GM18861 (cell line): ENCODE measurements around the gene CCL5.
A peak's percentile ranks its signal among the peaks of the same experiment; 100 is the strongest.

Experiments
- ATAC-seq: cut with Tn5 transposase; IDR thresholded peaks from one replicate; pipeline ENCODE4 v1.9.1; 2021; ENCODE audit not compliant: unreplicated experiment

CCL5 gene

DNA sequence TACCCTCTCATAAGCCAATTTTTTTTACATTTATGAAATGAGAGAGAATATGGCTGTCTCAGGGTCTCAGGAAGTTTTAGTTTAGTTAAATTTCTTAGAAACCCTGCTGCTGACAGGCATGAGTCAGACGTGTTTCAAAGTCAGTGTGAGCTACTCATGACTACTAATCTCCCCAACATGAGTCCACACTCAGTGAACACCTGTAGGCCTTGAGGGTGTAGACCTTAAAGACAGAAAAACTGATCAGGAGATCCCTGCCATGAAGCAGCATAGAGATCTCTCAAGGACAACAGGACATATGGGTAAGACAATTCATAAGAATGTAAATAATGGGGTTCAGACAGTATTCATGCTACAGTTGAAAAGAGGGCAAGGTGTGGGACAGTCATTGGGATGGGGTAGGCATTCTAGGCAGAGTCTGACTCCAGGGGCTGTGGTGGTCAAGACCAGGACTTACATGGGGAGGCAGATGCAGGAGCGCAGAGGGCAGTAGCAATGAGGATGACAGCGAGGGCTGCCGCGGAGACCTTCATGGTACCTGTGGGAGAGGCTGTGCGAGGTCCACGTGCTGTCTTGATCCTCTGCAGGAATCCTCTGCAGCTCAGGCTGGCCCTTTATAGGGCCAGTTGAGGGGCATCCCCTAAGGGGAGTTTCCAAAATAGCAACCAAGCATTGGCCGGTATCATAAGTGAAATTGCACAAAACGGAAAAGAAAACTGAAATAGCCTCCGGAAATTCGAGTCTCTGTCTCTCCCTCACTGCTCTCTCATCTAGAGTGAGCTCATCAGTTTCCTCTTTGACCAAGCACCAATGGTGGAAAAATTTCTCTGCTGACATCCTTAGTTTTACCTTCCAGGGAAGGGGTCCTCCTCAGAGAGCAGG lies at the start of gene CCL5:
Gene CCL5 (minus strand): TSS at position 588 of the 882 bp plus-strand sequence.
- peak; percentile 86 for ATAC-seq

GRCh38 chr17:35927714-35928113 lies 47.6 kb upstream of the CCL5 start:
- ATAC-seq = no peak

DNA sequence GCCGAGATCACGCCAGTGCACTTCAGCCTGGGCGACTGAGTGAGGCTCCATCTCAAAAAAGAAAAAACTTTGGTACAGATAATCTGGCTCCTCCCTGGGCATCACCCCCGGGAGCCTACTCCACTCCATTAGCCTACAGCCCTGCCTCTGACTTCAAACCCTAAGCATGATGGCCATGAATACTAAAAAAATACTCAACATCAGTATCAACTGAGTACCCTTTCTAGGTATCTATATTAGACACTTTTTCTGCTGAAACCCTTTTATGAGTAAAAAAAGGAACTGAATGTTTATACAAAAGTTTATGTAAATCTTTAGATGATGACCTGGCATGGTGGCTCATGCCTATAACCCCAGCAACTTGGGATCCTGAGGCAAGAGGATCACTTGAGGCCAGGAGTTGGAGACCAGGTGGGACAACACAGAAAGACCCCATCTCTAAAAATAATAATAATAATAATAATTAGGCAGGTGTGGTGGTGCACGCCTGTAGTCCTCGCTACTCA lies 43.5 kb upstream of the CCL5 start:
- ATAC-seq = no peak

GRCh38 chr17:35920229-35920628 lies 40.1 kb upstream of the CCL5 start:
- no peak for ATAC-seq

DNA sequence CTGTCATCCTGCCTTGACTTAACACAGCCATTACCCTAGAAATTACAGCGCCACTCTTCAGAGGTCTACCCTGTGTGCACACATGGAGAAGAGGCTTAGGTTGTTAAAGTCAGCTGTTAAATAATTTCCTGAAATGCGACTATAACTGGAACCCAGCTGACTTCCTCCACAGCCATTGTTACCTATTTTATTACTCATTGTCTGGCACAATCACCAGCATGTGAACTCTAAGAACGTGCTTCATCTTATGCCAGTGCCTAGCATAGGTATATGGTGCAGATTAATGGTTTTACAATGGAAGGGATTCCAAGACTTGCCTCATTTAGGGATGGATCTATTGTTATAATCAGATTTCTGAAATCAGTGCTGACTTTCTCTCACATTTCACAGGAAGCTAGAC lies 38.5 kb upstream of the CCL5 start:
- no peak for ATAC-seq

DNA sequence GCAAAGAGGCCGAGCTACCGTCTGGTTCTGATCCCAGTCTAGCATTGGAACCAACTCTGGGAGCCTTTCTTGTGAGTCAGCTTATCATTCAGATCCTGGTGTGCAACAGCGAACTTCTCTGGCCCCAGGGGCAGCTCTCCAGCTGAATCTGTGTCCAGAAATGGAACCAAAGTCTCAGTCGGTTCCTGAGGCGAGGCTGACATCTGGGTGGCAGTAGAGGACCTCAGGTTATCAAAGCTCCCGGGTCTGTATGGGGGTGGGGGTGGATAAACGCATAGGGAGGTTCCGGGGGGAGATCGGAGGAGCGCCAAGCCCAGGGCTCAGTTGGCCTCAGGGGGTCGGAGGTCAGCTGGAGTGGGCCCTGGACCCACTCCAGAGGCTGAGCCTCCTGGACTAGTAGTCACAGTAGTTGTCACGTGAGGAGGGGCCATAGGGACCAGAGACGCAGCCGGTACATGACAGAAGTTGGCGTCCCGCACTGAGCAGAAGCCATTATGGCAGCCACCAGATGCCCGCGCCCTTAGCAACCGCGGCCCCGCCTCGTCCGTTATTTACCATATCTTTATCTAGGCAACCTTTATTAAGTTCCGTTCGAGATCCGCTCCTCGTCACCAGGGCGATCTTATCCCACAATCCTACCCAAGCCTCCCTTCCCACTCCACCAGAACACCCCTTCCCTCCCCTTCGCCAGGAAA lies 37.5 kb upstream of the CCL5 start:
- no peak for ATAC-seq

DNA sequence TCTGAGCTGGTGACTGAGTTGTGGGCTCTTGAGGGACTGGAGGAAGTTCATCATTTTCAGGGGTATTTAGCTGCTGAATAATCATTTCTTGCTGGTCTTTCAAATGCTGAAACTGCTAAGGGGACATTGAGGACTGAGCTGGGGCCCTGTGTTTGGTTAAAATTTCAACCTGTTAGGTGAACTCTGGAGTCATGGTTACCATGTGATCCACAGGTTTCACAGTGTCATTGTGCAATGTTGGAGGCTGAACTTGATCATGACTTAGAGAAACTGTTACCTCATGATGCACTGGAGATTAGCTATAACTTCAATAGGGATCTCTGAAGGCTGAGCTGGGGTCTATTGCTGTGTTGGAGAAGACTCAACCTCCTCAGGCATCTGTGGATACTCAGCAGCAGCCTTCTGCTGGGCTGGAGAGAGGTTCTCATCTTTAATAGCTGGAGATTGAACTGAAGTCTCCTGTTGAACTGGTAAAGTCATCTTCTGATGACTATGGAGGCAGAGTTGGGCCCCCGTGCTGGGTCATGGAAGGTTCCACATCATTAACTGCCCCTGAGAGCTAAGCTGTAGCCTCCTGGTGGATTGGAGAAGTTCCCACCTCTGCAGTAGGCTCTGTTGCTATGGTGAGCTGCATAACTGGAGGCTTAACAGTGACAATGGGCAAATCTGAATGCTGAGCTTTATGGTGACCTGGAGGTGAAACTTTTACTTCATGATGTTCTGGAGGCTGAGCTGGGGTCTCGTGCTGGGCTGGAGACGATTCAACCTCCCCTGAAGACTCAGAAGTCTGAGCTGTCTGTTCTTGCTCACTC lies 35.2 kb upstream of the CCL5 start:
- no peak for ATAC-seq

- ATAC-seq = no peak
These were observed 34.2 kb upstream of the CCL5 start for GRCh38 chr17:35914354-35914753.

DNA sequence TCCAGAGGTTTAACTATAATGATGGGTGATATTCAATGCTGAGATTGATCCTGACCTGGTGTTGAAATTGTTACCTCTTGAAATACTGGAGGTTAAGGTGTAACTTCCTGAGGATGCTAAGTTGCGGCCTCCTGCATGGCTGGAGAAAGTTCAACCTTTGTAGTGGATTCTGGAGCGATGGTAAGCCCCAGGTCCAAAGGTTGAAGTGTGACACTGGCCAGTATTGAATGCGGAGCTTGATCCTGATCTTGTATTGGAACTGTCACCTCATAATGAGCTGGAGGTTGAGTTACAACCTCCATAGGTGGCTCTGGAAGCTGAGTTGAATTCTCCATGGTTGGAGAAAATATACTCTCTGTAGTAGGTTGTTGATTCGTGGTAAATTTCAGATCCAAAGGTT lies 33.4 kb upstream of the CCL5 start:
- ATAC-seq = no peak

- no peak for ATAC-seq
These were observed 32.8 kb upstream of the CCL5 start for GRCh38 chr17:35912942-35913341.

DNA sequence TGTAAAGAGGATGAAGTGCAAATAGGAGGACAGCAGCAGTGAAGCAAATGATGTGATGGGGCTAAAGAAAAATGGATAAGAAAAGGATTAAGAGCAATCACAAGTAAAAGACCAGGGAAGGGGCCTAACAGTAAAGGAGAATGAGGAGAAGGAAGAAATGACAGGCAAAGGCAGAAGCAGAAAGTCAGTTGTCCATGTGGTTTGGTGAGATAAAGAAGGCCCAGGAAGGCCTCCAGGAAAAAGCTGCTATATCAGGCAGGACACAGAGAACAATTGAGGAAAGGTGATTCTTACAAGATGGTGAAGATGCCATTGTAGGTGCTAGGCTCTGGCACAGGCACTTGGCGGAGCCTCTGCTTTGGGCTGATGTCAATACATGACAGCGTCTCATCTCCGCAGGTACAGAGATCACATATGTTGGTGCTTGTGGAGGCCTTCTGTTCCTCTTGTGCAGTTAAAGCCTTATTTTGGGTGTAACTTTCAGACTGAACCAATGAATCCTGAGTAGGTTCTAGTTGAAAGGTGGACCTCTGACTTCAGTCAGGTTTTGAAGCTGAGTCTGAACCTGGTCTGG lies 32.3 kb upstream of the CCL5 start:
- ATAC-seq = no peak

DNA sequence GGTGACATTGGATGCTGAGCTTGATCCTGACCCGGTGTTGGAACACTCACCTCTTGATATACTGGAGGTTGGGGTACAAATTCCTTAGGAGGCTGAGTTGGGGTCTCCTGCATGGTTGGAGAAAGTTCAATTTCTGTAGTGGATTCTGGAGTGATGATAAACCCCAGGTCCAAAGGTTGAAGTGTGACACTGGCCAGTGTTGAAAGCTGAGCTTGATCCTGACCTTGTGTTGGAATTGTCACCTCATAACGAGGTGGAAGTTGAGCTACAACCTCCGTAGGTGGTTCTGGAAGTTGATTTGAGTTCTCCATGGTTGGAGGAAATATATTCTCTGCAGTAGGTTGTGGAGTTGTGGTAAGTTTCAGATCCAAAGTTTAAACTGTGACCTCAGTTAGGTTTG lies 29.2 kb upstream of the CCL5 start:
- ATAC-seq = no peak

GRCh38 chr17:35907691-35908090 lies 27.5 kb upstream of the CCL5 start:
- no peak for ATAC-seq

DNA sequence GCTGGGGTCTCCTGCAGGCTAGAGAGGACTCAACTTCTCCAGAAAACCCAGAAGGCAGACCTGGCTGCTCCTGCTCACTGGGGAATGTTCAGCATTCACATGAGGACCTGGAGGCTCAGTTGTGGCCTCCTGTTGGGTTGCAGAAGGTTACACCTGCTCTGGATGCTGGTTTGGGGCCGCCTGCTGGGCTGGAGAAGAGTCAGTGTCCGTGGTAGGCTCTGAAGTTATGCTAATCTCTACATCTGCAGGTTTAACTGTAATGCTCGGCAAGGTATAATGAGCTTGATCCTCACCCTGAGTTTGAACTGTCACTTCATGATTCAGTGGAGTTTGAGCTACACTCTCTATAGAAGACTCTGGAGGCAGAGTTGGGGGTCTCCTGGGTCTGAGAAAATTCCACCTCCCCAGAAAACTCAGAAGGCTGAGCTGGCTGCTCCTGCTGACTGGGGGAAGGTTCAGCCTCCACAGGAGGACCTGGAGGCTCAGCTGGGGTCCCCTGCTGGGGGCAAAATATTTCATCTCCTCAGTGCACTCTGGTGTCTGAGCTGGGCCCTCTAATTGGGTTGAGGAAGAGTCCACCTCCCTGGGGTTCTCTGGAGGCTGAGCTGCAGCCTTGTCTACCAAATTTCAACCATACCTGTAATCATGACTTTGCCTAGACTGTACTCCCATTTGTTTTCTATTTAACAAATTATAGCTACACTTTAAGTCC lies 26.9 kb upstream of the CCL5 start:
- ATAC-seq = no peak

GRCh38 chr17:35906191-35906925 lies 26.2 kb upstream of the CCL5 start:
- ATAC-seq = no peak

GRCh38 chr17:35903451-35903850 lies 23.3 kb upstream of the CCL5 start:
- ATAC-seq = no peak

- no peak for ATAC-seq
These were observed 21.5 kb upstream of the CCL5 start for GRCh38 chr17:35901631-35902175.

GRCh38 chr17:35900708-35901480 lies 20.7 kb upstream of the CCL5 start:
- no peak for ATAC-seq

DNA sequence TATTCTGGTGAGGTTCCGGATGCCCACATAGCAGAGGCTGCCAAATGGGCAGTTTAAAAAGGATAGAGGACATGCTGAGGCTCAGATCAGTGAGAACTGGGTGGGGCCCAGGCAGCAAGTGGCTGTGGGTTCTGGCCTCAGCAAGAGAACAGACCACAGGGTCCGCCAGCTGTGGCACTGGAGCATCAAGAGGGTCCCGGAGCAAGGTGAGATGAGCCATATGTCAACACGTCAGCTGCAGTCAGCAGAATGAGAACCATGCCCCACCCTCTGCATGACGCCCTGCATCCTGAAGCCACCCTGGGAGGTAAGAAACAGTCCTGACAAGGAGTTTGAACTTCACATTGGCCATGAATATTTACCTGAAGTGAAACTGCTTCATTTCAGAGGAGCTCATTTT lies 20.1 kb upstream of the CCL5 start:
- no peak for ATAC-seq
